Colonic mucosa (tissue), 4 donors: Measurements from ENCODE around the gene RBMXL3. TPM values are rescaled to one million over a fixed set of nuclear protein-coding genes. Genes with fewer than 3 reads are reported as not detected.

Experiments
- DNase-seq: peaks from one replicate; pipeline ENCODE4 v3.0.0-alpha.2; 2020
- H3K27ac ChIP-seq: fragments of 200-600 bp; one replicate; pipeline ENCODE4 v1.8.0; 2021
- H3K27me3 ChIP-seq: fragments of 200-600 bp; one replicate; pipeline ENCODE4 v1.8.0; 2021
- H3K36me3 ChIP-seq: fragments of 200-600 bp; one replicate; pipeline ENCODE4 v1.8.0; 2021
- H3K4me1 ChIP-seq: fragments of 200-600 bp; one replicate; pipeline ENCODE4 v1.8.0; 2021; ENCODE audit warnings: mild to moderate bottlenecking
- H3K4me3 ChIP-seq: fragments of 200-600 bp; one replicate; pipeline ENCODE4 v1.8.0; 2021
- H3K9ac ChIP-seq, 2 donors: one replicate each; pipeline ENCODE4 v1.7.0; 2013; ENCODE audit warnings: control low read depth in 2 of 2, low read depth in 2 of 2, low read length in 2 of 2
- H3K9me3 ChIP-seq: fragments of 200-600 bp; one replicate; pipeline ENCODE4 v1.8.0; 2021
- CTCF ChIP-seq: fragments of 200-600 bp; IDR thresholded peaks from one replicate; pipeline ENCODE4 v1.8.0; 2022; ENCODE audit warnings: antibody characterized with exemption, mild to moderate bottlenecking
- intact Hi-C: fragments of 100-400 bp; cut with DNase I; formaldehyde crosslinking; loops from one replicate; pipeline ENCODE4 v1.14.1; 2022
- total RNA-seq, 2 donors: library from RNA; stranded (reverse); fragmentation: NEBNext Ultra II Directional in 1 of 2; extraction: Animal tissue kit (Norgen Biotek cat#: 25700) in 1 of 2; gene quantifications; one replicate each; pipeline ENCODE4 v1.2.1, GENCODE V29; 2021
- donor health status: healthy.
- donor health status: DM: no; HTN: no; CAD: no.
- donor health status: DM: no; HTN: no; CAD: no.

The RBMXL3 gene
- total RNA-seq, 2 donors from 2014 or later: not detected

DNA sequence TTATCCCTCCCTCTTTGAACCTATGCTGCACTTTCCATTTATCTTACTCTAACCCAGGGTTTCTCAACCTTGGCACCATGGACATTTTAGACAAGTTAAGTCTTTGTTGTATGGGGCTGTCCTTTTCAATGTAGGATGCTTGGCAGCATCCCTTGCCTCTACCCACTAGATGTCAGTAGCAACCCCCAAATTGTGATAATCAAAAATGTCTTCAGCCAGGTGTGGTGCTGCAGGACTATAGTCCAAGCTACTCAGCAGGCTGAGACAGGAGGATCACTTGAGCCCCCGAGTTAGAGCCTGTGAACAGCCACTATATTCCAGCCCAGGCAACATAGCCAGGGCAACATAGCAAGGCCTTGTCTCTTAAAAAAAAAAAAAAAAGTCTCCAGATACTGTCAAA lies 37.7 kb downstream of the RBMXL3 start:
- TF ChIP-seq CTCF: no peak
- Histone ChIP-seq H3K4me1 (no peaks in the 10 kb centered on the region), H3K9me3 (no peaks in the 10 kb centered on the region), H3K9ac (no peak overlapping the region), H3K36me3 (no peaks in the 10 kb centered on the region), H3K27me3 (no peaks in the 10 kb centered on the region), H3K4me3 (no peak overlapping the region), H3K27ac (no peak overlapping the region)
- intact Hi-C loops: no loop called here
- DNase-seq: no peak

DNA sequence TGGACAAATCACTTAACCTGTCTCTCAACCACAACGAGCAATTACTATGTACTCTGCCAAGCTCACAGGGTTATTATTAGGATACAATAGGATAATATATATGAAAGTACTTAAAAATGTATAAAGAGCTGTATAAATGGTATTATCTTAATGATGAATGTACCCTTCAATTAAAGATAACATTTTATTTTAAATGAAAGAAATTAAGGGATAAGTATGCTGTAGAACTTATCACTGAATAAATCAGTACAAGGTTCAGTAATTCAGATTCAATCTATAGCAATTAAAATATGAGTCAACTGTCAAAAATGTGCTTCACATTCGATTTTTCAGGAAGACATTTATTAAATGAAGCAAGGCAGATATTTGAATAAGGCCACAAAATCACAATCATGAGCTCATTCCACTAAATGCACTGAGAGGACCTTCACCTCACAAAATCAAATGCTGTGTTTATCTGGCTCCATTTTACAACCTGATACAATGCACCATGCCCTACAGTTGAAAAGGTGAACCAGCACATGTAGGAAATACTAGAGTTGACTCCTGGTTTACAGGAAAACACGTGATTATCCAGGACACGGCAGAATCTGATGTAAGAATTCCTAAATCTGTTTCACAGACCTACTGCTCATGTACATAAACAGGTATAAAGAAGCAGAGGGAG lies 40.3 kb downstream of the RBMXL3 start:
- Histone ChIP-seq H3K4me3 (no peak overlapping the region), H3K9ac (no peak overlapping the region), H3K27ac (no peak overlapping the region), H3K9me3 (no peaks in the 10 kb centered on the region), H3K27me3 (peaks cover 11% of the 10 kb centered on the region), H3K4me1 (no peaks in the 10 kb centered on the region), H3K36me3 (no peaks in the 10 kb centered on the region)
- DNase-seq: no peak
- TF ChIP-seq CTCF: no peak
- intact Hi-C loops: no loop called here

DNA sequence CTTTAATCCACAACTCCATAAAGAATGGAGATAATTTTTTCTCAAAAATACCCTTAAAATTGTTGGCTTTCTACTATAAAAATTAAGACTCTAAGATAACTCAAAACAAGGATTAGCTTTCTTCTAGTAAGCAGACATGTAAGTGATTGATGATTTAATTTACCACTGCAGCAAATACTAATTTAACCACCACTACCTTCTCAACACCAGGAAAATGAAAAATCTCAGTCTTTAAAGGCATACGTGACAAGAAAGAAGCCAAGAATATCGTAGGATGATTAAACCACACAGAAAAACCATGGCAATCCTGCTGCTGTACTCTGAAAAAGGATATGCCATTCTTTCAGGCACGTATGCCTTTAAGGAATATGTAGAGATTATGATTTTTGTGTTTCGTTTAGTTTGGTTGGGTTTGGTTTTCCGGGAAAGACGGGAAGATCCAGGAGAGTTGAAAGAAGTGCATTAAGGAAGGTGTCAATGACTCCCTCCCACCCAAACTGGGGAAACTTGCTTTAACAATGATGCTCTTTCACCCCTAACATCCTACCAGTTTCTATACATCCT lies 43.8 kb downstream of the RBMXL3 start:
- no peak overlapping the region for H3K27ac ChIP-seq
- no peak for DNase-seq
- no peaks in the 10 kb centered on the region for H3K4me1 ChIP-seq
- H3K27me3 ChIP-seq: peaks cover 11% of the 10 kb centered on the region
- peak overlapping the region; percentile 28 for H3K4me3 ChIP-seq
- peak overlapping the region in 1 of 2 donors; percentile 26 for H3K9ac ChIP-seq
- no peaks in the 10 kb centered on the region for H3K9me3 ChIP-seq
- intact Hi-C loops: no loop called here
- no peak for TF ChIP-seq CTCF
- H3K36me3 ChIP-seq: no peaks in the 10 kb centered on the region

GRCh38 chrX:115233497-115234455 lies 44.6 kb downstream of the RBMXL3 start, which contains the start of gene LRCH2:
Gene LRCH2, minus strand, starts transcription at chrX:115234096. Its CDS starts 55 bp downstream, at chrX:115234041.
- Histone ChIP-seq H3K4me1 (no peaks in the 10 kb centered on the region), H3K9ac (peak within 1 kb of the TSS in 1 of 2 donors; percentile 26), H3K4me3 (peak within 1 kb of the TSS; percentile 28), H3K27ac (no peak within 1 kb of the TSS), H3K27me3 (peaks cover 11% of the 10 kb centered on the region), H3K36me3 (no peaks in the 10 kb centered on the region), H3K9me3 (no peaks in the 10 kb centered on the region)
- DNase-seq: peak; percentile 24
- TF ChIP-seq CTCF: no peak
- intact Hi-C loops: no loop called here

DNA sequence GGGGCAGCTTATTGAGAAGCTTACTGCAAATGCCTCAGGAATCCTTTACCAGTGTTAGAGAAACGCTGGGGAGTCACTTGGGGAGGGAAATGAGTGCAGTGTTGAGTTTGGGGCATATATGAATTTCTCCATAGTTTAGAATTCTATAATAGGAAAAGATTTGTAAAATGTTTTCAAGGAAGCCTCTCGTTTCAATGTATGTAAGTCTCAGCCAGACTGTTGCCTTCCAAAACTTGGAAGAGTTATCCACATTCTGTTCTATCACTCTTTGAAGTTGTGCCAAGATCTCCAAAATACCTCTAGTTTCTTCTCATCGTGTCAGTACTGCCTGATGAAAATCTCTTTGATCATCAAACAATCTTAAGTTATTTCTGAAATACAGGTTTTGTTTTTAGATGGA lies 45.3 kb downstream of the RBMXL3 start:
- intact Hi-C loops: no loop called here
- Histone ChIP-seq H3K4me1 (no peaks in the 10 kb centered on the region), H3K9ac (no peak overlapping the region), H3K9me3 (no peaks in the 10 kb centered on the region), H3K27ac (no peak overlapping the region), H3K27me3 (peaks cover 11% of the 10 kb centered on the region), H3K4me3 (no peak overlapping the region), H3K36me3 (no peaks in the 10 kb centered on the region)
- no peak for DNase-seq
- no peak for TF ChIP-seq CTCF
